Karpas-422 (cell line): ENCODE measurements around the gene RPS26. TPM values are rescaled to one million over a fixed set of nuclear protein-coding genes. Genes with fewer than 3 reads are reported as not detected.

Experiments
- DNase-seq: peaks from one replicate; pipeline ENCODE4 v3.0.0-alpha.2; 2015
- H2AFZ ChIP-seq: fragments of 200-600 bp; sonication (generic); 2 replicates; pipeline ENCODE4 v1.6.1; 2014; ENCODE audit warnings: antibody characterized with exemption, low read length, mixed read lengths
- H3K27ac ChIP-seq: fragments of 200-600 bp; sonication (generic); 2 replicates; pipeline ENCODE4 v1.5.1; 2014; ENCODE audit warnings: mild to moderate bottlenecking, low read length, moderate library complexity
- H3K27me3 ChIP-seq: fragments of 200-600 bp; sonication (generic); 2 replicates; pipeline ENCODE4 v1.6.1; 2014; ENCODE audit warnings: low read length, mixed read lengths
- H3K36me3 ChIP-seq: fragments of 200-600 bp; sonication (generic); 2 replicates; pipeline ENCODE4 v1.6.1; 2014; ENCODE audit warnings: low read length, mixed read lengths; ENCODE audit not compliant: insufficient read depth
- H3K4me1 ChIP-seq: fragments of 200-600 bp; sonication (generic); 2 replicates; pipeline ENCODE4 v1.6.1; 2014; ENCODE audit warnings: mild to moderate bottlenecking, low read length, mixed read lengths
- H3K4me2 ChIP-seq: fragments of 200-600 bp; sonication (generic); 2 replicates; pipeline ENCODE4 v1.6.1; 2014; ENCODE audit warnings: low read length, low read depth, mild to moderate bottlenecking; ENCODE audit not compliant: poor library complexity, severe bottlenecking
- H3K4me3 ChIP-seq: fragments of 200-600 bp; sonication (generic); 2 replicates; pipeline ENCODE4 v1.5.1; 2014; ENCODE audit warnings: mild to moderate bottlenecking, antibody characterized with exemption, low read length, mixed read lengths
- H3K79me2 ChIP-seq: fragments of 200-600 bp; sonication (generic); 2 replicates; pipeline ENCODE4 v1.6.1; 2014; ENCODE audit warnings: mild to moderate bottlenecking, low read length, mixed read lengths
- H3K9ac ChIP-seq: fragments of 200-600 bp; sonication (generic); 2 replicates; pipeline ENCODE4 v1.6.0; 2014; ENCODE audit warnings: low read length
- H3K9me2 ChIP-seq: fragments of 200-600 bp; sonication (generic), shearing (Covaris generic); replicated peaks from 2 replicates; pipeline ENCODE4 v1.6.0; 2014; ENCODE audit warnings: mild to moderate bottlenecking, low read length, moderate library complexity; ENCODE audit not compliant: insufficient read depth
- H3K9me3 ChIP-seq: fragments of 300-700, 200-600 bp; sonication (generic); 2 replicates; pipeline ENCODE4 v1.6.1; 2014; ENCODE audit warnings: low read length, mixed read lengths
- H4K20me1 ChIP-seq: fragments of 200-600 bp; sonication (generic); 2 replicates; pipeline ENCODE4 v1.6.1; 2014; ENCODE audit warnings: mild to moderate bottlenecking, antibody characterized with exemption, low read length, low read depth; ENCODE audit not compliant: insufficient read depth
- total RNA-seq: library from RNA; depleted of rRNA; stranded (reverse); fragments of >200 nt; shearing (Covaris generic); gene quantifications from 2 replicates; pipeline ENCODE4 v1.2.3, GENCODE V29; 2014; ENCODE audit warnings: low replicate concordance

Gene RPS26
- total RNA-seq, 1 experiment from 2014 or later: 1,471 TPM

DNA sequence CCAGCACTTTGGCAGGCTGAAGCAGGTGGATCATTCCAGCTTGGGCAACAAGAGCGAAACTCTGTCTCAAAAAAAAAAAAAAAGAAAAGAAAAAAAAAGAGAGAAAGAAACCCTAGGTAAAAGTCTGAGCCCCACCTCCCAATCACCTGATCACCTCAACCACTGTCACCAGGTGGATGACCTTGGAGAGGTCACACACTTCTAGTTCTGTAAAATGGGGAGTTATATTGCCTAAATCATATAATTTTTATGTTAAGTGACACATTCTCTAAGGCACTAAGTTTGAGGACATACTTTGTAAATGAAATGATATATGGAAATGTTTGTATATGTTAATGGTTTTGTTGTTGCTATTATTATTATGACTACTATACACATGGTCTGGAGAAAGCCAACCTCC lies 36.7 kb downstream of the RPS26 start:
- Histone ChIP-seq H3K36me3 (no peaks in the 10 kb centered on the region), H3K27me3 (no peaks in the 10 kb centered on the region), H3K4me3 (no peak overlapping the region), H4K20me1 (no peaks in the 10 kb centered on the region), H3K79me2 (no peaks in the 10 kb centered on the region), H3K9me3 (no peaks in the 10 kb centered on the region), H3K4me1 (peaks cover 15% of the 10 kb centered on the region), H3K9ac (no peak overlapping the region), H3K9me2 (no peaks in the 10 kb centered on the region), H3K4me2 (no peak overlapping the region), H3K27ac (no peak overlapping the region), H2AFZ (no peak overlapping the region)
- no peak for DNase-seq

DNA sequence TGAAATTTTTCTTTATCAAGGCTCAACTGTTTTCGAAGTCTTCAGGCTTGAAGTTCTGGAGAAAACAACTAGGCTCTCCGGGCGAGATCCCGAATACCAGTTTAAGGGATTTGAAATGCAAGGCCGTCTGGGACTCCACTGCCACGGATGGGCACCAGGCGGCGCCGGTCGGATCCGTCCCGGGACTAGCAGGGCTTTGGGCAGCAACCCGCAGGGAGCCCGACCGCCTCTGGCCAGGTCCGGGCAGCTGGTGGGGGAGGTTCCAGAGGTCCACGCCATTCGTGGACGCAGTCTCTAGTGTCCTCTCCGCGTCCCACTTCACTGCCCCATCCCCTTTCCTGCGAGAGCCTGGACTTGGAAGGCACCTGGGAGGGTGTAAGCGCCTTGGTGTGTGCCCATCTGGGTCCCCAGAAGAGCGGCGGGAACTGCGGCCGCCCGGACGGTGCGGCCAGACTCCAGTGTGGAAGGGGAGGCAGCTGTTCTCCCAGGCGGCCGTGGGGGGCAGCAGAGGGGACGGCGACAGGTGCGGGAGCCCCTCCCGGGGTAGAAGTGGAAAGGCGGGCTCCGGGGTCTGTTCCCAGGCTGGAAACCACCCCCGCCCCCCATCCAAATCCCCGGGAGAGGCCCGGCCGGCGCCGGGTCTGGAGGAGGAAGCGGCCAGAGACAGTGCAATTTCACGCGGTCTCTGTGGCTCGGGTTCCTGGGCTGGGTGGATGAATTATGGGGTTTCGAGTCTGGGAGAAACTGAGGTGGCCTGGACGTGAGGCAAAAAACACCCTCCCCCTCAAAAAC lies 37.4 kb downstream of the RPS26 start:
- Histone ChIP-seq H3K4me1 (peaks cover 15% of the 10 kb centered on the region), H3K27me3 (no peaks in the 10 kb centered on the region), H3K9ac (peak overlapping the region; percentile 46; the same call in 1 of the 2 replicates), H4K20me1 (no peaks in the 10 kb centered on the region), H3K9me2 (no peaks in the 10 kb centered on the region), H3K36me3 (no peaks in the 10 kb centered on the region), H3K4me2 (peak overlapping the region; percentile 77), H3K9me3 (no peaks in the 10 kb centered on the region), H3K79me2 (no peaks in the 10 kb centered on the region), H3K4me3 (peak overlapping the region; percentile 68), H2AFZ (peak overlapping the region; percentile 97; the same call in 1 of the 2 replicates), H3K27ac (no peak overlapping the region)
- peak; percentile 53 for DNase-seq

DNA sequence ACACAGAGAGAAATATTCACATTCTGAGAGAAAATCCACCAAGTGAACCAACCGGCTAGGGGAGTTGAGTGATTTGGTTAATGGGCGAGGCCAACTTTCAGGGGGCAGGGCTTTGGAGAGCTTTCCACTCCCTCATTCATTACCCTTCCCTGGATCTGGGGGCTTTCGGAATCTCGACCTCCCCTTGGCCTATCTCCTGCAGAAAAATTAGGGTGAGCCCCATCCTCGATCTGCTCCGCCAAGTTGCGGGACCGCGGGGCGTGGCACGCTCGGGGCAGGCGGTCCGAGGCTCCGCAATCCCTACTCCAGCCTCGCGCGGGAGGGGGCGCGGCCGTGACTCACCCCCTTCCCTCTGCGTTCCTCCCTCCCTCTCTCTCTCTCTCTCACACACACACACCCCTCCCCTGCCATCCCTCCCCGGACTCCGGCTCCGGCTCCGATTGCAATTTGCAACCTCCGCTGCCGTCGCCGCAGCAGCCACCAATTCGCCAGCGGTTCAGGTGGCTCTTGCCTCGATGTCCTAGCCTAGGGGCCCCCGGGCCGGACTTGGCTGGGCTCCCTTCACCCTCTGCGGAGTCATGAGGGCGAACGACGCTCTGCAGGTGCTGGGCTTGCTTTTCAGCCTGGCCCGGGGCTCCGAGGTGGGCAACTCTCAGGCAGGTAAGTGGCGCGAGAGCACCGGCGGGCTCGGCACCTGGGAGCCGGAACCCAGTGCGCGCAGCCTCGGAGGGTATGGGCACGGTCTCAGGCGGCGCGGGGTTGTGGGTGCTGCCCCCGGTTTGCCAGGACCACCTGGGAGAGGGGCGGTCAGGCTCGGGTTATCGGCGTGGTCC lies 38.2 kb downstream of the RPS26 start, which contains the start of gene ERBB3:
TSS of gene ERBB3 (plus strand) at position 443 of the 833 bp plus-strand sequence. CDS start at position 579, 136 bp downstream.
- H3K9me2 ChIP-seq: no peaks in the 10 kb centered on the region
- DNase-seq: peak; percentile 60

DNA sequence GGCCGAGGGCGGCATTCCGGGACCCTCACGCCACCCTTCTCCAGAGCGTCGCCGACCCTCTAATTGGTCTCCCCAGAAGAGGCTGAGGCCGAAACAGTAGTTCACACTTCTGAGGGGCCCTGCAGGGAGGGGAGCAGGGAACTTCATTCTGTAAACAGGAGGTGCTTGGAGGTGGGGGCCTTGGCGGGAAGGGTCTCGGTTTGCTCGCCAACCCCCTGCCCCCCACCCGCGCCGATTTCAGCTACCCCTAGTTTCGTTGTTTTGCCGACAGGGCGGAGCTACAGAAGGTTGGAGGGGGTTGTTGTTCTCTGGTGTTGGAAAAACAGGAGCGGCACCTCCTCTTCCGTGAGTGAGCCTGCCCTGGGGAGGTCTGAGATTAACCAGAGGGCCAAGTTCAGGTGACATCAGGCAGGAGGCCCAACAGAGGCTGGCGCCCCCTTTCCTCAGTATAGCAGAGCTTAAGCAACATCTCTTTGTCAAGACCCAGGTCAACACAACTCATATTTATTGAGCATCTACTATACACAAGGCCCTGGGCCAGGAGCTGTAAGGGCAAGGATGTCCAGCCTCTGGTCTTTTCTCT lies 38.9 kb downstream of the RPS26 start:
- Histone ChIP-seq H3K4me3 (no peak overlapping the region; the same call in 1 of the 2 replicates), H3K36me3 (no peaks in the 10 kb centered on the region), H2AFZ (no peak overlapping the region), H3K27ac (no peak overlapping the region), H3K9me2 (no peaks in the 10 kb centered on the region), H4K20me1 (no peaks in the 10 kb centered on the region), H3K27me3 (no peaks in the 10 kb centered on the region), H3K9ac (no peak overlapping the region), H3K9me3 (no peaks in the 10 kb centered on the region), H3K4me2 (peak overlapping the region; percentile 77), H3K79me2 (no peaks in the 10 kb centered on the region), H3K4me1 (peaks cover 15% of the 10 kb centered on the region)
- DNase-seq: peak; percentile 42

More for the DNA sequence above, 38.2 kb downstream of the RPS26 start, which contains the start of gene ERBB3:
- Histone ChIP-seq H3K27ac (no peak within 1 kb of the TSS), H3K4me1 (peaks cover 15% of the 10 kb centered on the region), H3K9me3 (no peaks in the 10 kb centered on the region), H3K9ac (peak within 1 kb of the TSS; percentile 50; the same call in 1 of the 2 replicates), H3K36me3 (no peaks in the 10 kb centered on the region), H4K20me1 (no peaks in the 10 kb centered on the region), H2AFZ (peak within 1 kb of the TSS; percentile 97; the same call in 1 of the 2 replicates), H3K4me2 (peak within 1 kb of the TSS; percentile 77), H3K4me3 (peak within 1 kb of the TSS; percentile 68), H3K79me2 (no peaks in the 10 kb centered on the region), H3K27me3 (no peaks in the 10 kb centered on the region)

DNA sequence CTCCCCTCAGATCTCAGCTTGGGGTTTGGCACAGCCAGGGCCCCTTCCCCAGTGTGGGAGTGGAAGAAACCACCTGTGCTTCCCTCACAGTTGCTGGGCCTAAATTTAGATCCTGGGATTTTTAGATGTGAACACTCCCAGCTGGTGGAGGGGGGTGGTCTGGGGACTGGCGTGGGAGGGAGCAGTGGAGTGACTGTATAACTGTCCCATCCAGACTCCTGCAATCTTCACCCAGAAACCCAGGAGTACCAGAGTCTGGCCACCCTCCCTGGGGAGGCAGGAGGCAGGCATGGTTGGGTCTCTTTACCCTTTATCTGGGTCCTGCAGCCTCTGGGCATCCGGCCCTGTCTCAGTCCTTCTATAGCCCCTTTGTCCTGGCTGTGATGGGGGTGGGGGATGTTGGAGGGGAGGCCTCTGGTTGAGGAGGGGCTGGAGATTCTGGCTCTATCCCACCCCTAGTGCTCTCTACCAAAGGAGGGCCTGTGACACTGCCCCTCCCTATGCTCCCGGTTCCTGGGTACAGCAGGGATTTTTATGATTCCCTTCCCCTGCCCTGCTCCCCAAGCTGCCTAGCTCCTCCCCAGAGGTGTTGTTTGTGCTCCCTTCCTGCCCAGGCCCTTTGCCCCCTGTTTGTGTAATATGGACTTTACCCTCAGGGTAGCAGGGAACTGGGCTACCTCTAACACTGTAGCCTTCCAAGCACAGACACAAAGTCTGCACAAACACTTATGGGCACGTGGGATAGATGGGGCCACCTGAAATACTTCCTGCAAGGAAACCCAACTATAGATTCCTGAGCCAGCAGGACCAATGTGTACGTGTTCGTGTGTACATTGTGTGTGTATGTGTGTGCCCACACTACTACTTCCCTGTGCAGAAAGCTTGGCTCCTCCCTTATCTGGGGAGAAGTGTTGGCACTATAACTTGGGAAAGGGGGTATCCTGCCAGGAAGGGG lies 40.0 kb downstream of the RPS26 start:
- Histone ChIP-seq H4K20me1 (no peaks in the 10 kb centered on the region), H3K4me2 (no peak overlapping the region), H3K36me3 (no peaks in the 10 kb centered on the region), H3K9me3 (no peaks in the 10 kb centered on the region), H3K9me2 (no peaks in the 10 kb centered on the region), H3K4me3 (no peak overlapping the region), H3K79me2 (no peaks in the 10 kb centered on the region), H3K27ac (no peak overlapping the region), H2AFZ (no peak overlapping the region), H3K27me3 (no peaks in the 10 kb centered on the region), H3K4me1 (peaks cover 15% of the 10 kb centered on the region), H3K9ac (no peak overlapping the region)
- DNase-seq: peak; percentile 33

DNA sequence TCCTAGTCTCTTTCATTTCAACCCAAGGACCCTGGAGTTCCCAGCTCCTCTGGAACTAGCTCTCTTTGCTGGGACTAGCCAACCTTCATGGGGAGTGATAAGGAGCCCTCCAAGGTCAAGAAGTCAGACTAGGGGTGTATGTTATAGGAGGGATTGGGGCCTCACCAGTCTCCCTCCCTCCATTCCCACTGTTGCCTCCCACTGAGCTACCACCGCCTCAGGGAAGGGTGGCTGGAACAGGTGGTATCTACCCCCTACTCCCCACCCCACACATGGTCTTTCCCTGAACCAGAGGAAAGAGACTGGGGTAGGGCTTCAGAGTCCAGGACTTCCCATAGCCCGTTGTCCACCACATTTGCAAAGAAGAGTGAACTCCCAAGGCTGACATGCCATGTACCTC lies 40.7 kb downstream of the RPS26 start:
- no peaks in the 10 kb centered on the region for H3K27me3 ChIP-seq

DNA sequence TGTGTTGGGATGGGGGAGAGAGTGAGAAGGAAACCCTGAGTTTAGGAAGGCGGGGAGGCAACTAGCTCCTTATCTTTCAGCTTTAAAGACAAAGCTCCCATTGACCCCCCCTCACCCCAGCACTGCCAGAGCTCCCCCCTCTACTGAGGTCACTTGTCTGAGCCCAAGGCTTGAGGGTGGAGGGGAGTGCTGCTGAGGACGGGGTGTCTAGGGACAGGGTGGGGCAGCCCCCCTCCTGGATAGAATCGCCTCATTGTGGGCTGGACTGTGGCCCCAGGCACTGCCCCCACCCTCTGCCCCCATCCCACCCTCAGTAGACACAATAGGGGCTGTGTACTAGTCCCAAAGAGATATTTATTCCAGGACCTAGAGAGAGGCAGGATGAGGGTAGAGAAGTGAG lies 41.2 kb downstream of the RPS26 start:
- Histone ChIP-seq H4K20me1 (no peaks in the 10 kb centered on the region), H3K36me3 (no peaks in the 10 kb centered on the region), H3K4me2 (no peak overlapping the region), H3K9me3 (no peaks in the 10 kb centered on the region), H3K27ac (no peak overlapping the region), H3K9me2 (no peaks in the 10 kb centered on the region), H3K9ac (no peak overlapping the region), H2AFZ (no peak overlapping the region), H3K79me2 (no peaks in the 10 kb centered on the region), H3K27me3 (no peaks in the 10 kb centered on the region), H3K4me3 (no peak overlapping the region), H3K4me1 (peaks cover 15% of the 10 kb centered on the region)
- DNase-seq: no peak

More for the DNA sequence above, 40.7 kb downstream of the RPS26 start:
- Histone ChIP-seq H3K9ac (no peak overlapping the region), H3K4me3 (no peak overlapping the region), H3K4me1 (peaks cover 15% of the 10 kb centered on the region), H3K36me3 (no peaks in the 10 kb centered on the region), H3K79me2 (no peaks in the 10 kb centered on the region), H3K9me2 (no peaks in the 10 kb centered on the region), H4K20me1 (no peaks in the 10 kb centered on the region), H3K4me2 (no peak overlapping the region), H3K27ac (no peak overlapping the region), H3K9me3 (no peaks in the 10 kb centered on the region), H2AFZ (no peak overlapping the region)
- DNase-seq: no peak
